Measurements from ENCODE around the gene LYPD3. TPM values are rescaled to one million over a fixed set of nuclear protein-coding genes. Genes with fewer than 3 reads are reported as not detected.

The LYPD3 gene
- total RNA-seq, 1 donor from 2014 or later = 0.56 TPM

GRCh38 chr19:43482193-43482592 is 16.8 kb upstream of the LYPD3 start:
- Mint-ChIP-seq H3K4me1 (ENCODE audit: low read depth, unreplicated experiment) (no peaks in the 10 kb centered on the region), H3K27me3 (ENCODE audit: unreplicated experiment) (peaks cover 5% of the 10 kb centered on the region), H3K4me3 (ENCODE audit: unreplicated experiment) (no peak overlapping the region), H3K9me3 (ENCODE audit: unreplicated experiment) (no peaks in the 10 kb centered on the region), H3K36me3 (ENCODE audit: unreplicated experiment) (no peaks in the 10 kb centered on the region), H3K27ac (ENCODE audit: unreplicated experiment) (no peak overlapping the region)
- no peak for DNase-seq
- no peak for TF ChIP-seq CTCF (IDR thresholded peaks at IDR 0.05; ENCODE audit: partially characterized antibody, unreplicated experiment)

GRCh38 chr19:43481701-43482100 is 16.3 kb upstream of the LYPD3 start:
- peak overlapping the region; percentile 6 for H3K27ac Mint-ChIP-seq (ENCODE audit: unreplicated experiment)
- H3K4me1 Mint-ChIP-seq (ENCODE audit: low read depth, unreplicated experiment) = no peaks in the 10 kb centered on the region
- no peak for DNase-seq
- H3K36me3 Mint-ChIP-seq (ENCODE audit: unreplicated experiment) = no peaks in the 10 kb centered on the region
- H3K9me3 Mint-ChIP-seq (ENCODE audit: unreplicated experiment) = no peaks in the 10 kb centered on the region
- TF ChIP-seq CTCF (IDR thresholded peaks at IDR 0.05; ENCODE audit: partially characterized antibody, unreplicated experiment) = no peak
- peaks cover 5% of the 10 kb centered on the region for H3K27me3 Mint-ChIP-seq (ENCODE audit: unreplicated experiment)
- H3K4me3 Mint-ChIP-seq (ENCODE audit: unreplicated experiment) = no peak overlapping the region

GRCh38 chr19:43480574-43480973 is 15.2 kb upstream of the LYPD3 start:
- Mint-ChIP-seq H3K27me3 (ENCODE audit: unreplicated experiment) (peaks cover 5% of the 10 kb centered on the region), H3K9me3 (ENCODE audit: unreplicated experiment) (no peaks in the 10 kb centered on the region), H3K36me3 (ENCODE audit: unreplicated experiment) (no peaks in the 10 kb centered on the region), H3K4me3 (ENCODE audit: unreplicated experiment) (no peak overlapping the region), H3K4me1 (ENCODE audit: low read depth, unreplicated experiment) (no peaks in the 10 kb centered on the region), H3K27ac (ENCODE audit: unreplicated experiment) (no peak overlapping the region)
- no peak for TF ChIP-seq CTCF (IDR thresholded peaks at IDR 0.05; ENCODE audit: partially characterized antibody, unreplicated experiment)
- DNase-seq = no peak

DNA sequence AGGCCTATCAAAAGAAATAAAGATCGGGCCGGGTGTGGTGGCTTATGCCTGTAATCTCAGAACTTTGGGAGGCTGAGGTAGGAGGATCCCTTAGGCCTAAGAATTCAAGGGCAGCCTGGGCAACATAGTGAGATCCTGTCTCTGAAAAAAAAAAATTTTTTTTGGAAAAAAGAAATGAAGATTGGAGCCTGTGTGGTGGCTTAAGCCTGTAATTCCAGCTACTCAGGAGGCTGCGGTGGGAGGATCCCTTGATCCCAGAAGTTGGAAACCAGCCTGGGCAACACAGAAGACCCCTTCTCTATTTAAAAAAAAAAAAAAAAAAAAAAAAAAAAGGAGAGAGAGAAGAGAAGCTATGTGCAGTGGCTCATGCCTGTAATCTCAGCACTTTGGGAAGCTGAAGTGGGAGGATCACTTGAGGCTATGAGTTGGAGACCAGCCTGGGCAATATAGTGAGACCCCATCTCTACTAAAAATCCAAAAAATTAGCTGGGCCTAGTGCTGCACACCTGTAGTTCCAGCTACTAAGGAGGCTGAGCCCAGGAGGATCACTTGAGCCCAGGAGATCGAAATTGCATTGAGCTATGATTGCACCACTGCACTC is 14.7 kb upstream of the LYPD3 start:
- no peaks in the 10 kb centered on the region for H3K36me3 Mint-ChIP-seq (ENCODE audit: unreplicated experiment)
- no peak overlapping the region for H3K27ac Mint-ChIP-seq (ENCODE audit: unreplicated experiment)
- no peak for DNase-seq
- H3K27me3 Mint-ChIP-seq (ENCODE audit: unreplicated experiment) = peaks cover 7% of the 10 kb centered on the region
- peaks cover 2% of the 10 kb centered on the region for H3K9me3 Mint-ChIP-seq (ENCODE audit: unreplicated experiment)
- no peak for TF ChIP-seq CTCF (IDR thresholded peaks at IDR 0.05; ENCODE audit: partially characterized antibody, unreplicated experiment)
- no peak overlapping the region for H3K4me3 Mint-ChIP-seq (ENCODE audit: unreplicated experiment)
- no peaks in the 10 kb centered on the region for H3K4me1 Mint-ChIP-seq (ENCODE audit: low read depth, unreplicated experiment)

GRCh38 chr19:43479226-43479625 is 13.8 kb upstream of the LYPD3 start:
- TF ChIP-seq CTCF (IDR thresholded peaks at IDR 0.05; ENCODE audit: partially characterized antibody, unreplicated experiment) = no peak
- peaks cover 2% of the 10 kb centered on the region for H3K9me3 Mint-ChIP-seq (ENCODE audit: unreplicated experiment)
- H3K27ac Mint-ChIP-seq (ENCODE audit: unreplicated experiment) = no peak overlapping the region
- H3K4me3 Mint-ChIP-seq (ENCODE audit: unreplicated experiment) = no peak overlapping the region
- H3K36me3 Mint-ChIP-seq (ENCODE audit: unreplicated experiment) = no peaks in the 10 kb centered on the region
- H3K4me1 Mint-ChIP-seq (ENCODE audit: low read depth, unreplicated experiment) = no peaks in the 10 kb centered on the region
- H3K27me3 Mint-ChIP-seq (ENCODE audit: unreplicated experiment) = peaks cover 8% of the 10 kb centered on the region
- DNase-seq = no peak

Measured in glutamatergic neuron (in vitro differentiated cells).